HPDE6-E6E7 (cell line): ENCODE measurements around the gene COL19A1.
"Not testable (repeated sequence)": the region's sequence is repeated elsewhere in the genome, so short reads cannot be mapped to it uniquely, and the experiment has no call there.

ENCODE experiments used
- DNase-seq: peaks from one replicate; pipeline ENCODE4 v3.0.0; 2011; ENCODE audit warnings: missing footprints; ENCODE audit errors: extremely low spot score

Gene COL19A1

DNA sequence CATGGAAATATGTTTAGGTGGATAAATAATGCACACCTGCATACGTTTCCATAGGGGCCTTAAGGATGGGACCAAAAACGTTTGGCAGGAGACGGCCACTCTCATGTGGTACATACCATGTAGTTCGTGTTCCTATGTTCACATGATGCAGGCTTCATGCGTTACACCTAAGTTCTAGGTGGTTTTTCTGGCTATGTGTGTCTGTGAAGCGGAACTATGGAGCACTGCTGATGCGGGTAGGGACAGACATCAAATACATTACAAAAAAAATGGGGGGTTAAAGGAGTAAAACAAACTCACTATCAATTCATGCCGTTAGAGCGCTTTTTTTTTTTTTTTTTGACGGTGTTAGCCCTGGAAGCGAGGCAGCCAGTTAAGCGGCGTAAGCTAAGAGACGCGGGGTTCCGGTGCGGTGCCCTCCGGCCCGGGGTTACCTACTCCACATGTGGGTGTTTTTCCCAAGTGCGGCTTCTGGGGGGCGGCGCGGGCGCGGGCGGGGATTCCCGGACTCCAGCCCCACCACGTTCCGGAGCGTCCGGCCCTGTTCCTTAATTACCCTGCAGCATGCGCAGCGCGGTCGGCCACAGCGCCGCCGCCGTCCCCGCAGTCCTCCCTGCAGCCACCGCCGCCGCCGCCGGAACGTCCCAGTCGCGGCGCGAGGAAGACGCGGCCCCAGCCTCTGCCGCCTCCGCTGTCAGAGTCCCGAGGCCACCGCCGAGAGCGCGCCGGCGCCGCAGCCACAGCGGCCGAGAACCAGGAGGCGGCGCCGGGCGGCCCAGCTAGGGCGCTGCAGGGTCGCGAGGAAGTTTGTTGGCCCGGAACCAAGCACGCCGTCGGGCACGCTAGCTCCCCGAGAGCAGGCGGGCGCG lies 648 bp downstream of the COL19A1 start:
- no peak for DNase-seq

DNA sequence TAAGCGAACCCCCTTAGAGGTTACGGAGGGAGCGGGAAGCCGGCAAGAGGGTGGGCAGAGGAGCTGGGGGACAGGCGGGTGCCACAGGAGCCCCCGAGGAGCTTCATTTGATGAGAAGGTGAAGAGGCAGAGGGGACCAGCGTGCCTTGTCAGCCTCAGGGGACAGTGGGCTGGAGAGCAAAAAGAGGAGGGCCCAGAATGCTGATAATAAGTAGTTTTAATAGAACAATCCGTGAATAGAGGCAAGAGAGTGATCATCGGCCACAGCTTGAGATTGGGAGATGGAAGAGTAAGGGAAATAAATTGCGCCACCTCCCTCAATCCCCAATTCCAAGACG lies 1.3 kb downstream of the COL19A1 start:
- DNase-seq, result no peak

DNA sequence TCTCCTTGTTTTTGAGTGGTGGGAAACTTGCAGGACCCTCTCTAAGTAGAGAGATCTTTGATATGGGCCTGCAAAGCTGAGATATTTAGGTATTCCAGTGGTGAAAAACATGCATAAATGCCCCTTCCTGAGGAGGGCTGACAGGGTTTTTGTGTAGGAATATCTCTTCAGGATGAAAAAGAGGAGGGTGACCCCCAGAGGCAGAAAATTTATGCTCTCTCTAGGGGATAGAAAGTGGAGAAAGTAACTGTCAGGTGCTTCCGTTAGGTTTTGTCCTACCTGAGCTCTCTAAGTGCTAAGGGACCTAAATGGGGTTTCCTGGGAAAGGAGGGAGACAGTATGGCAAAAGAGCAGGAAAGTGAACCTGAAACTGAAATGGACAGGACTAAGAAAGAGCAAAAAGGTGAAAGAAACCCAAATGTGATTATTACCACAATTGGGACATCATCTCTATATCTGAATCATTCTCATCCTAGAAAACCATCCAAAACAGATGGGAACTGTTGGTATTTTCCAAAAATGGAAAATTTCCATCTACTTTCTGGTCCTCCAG lies 2.0 kb downstream of the COL19A1 start:
- no peak for DNase-seq

DNA sequence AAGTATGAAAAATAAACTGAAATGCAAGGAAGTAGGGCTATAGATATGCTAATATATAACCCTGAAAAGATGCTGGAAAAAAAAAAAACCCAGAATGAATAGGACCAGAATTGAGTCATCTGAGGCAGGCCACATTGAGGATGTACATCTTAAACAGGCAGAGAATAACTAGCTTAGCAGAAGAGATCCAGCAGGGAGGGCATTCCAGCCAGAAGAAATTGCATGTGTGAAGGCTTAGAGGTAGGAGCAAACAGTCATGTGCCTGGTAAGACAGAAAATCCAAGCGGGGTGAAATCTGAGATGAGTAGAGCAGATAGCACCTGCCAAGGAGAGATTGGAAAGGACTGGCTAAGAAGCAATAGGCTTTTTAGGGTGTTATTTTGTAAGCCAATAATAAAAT lies 2.6 kb downstream of the COL19A1 start:
- DNase-seq, result no peak

DNA sequence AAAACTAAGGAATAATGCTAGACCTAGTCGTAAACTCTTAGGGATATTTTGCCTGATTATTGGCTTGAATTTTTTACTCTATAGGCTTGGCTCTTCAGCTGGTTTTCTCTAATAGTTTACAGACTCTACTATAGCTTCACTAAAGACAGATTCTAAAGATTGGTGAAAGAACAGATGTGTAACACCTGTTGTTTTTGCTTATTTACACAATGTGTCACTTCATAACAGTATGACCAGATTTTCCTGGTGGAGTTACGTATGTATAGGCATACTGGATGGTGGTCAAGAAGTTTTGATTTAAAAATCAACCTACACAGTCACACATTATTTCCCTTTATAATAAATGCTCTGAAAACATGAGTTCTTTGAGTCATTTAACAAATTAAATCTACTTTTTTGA lies 4.8 kb downstream of the COL19A1 start:
- no peak for DNase-seq

DNA sequence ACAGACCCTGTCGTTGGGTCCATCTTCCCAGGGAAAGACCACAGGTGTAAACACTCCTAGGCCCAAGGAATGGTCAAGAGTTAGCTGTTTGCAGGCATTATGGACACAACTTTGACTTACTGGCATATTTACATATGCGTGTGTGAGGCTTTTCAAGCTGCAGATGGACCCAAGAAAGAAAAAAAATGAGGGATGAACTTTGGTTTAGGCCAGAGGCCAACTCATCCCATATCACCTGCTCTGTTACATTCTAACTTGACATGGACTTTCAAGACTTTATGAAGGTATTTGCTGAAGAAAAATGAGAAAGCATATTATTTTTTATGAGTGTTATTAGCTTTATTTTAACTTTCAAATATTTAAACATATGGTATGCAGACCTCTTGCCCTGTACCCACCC lies 6.9 kb downstream of the COL19A1 start:
- DNase-seq, result no peak

DNA sequence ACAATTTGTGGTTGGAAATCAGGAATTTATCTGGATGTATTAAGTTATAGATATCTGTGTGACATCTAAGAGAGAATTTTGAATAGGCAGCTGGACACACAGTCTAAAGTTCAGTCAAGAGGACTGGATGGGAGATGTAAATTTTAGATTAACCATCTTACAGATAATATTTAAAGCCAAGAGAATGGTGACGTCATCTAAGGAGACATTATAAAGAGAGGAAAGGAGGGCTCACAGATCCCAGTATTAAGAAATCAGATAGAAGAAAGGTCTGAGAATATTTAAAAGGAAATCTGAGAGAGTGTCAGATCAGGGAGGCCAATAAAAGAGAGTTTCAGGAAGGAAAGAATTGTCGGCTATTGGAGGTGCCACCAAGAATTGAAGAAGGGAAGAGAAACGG lies 9.4 kb downstream of the COL19A1 start:
- no peak for DNase-seq

DNA sequence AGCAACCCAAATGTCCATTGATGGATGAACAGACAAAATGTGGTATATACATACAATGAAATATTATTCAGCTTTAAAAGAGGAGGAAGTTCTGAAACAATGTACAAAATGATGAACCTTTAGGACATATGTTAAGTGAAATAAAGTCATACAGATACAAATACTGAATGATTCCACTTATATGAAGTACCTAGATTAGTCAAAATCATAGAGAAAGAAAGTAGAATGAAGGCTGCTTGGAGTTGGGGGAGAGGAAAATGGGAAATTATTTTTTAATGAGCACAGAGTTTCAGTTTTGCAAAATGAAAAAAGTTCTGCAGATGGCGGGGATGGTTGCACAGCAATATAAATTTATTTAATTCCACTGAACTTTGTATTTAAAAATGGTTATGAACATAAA lies 12.4 kb downstream of the COL19A1 start:
- DNase-seq, result no peak

DNA sequence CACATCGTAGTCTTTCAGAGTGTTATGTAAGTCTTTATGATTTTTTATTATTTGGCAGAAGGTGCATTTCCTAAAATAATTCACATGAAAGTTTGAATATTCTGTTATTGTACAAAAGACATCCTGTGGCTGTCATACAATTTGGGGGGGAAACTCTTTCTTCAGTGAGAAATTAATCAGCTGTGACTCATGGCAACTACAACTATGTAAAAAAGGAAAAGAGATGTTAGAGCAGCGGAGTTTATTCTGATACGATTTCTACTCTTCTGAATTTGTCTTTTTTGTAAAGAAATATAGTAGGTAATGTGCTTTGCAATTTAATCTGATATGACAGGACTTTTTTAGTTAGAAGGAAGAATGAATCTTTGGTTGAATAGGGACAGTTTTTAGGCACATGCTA lies 14.2 kb downstream of the COL19A1 start:
- DNase-seq, result no peak

DNA sequence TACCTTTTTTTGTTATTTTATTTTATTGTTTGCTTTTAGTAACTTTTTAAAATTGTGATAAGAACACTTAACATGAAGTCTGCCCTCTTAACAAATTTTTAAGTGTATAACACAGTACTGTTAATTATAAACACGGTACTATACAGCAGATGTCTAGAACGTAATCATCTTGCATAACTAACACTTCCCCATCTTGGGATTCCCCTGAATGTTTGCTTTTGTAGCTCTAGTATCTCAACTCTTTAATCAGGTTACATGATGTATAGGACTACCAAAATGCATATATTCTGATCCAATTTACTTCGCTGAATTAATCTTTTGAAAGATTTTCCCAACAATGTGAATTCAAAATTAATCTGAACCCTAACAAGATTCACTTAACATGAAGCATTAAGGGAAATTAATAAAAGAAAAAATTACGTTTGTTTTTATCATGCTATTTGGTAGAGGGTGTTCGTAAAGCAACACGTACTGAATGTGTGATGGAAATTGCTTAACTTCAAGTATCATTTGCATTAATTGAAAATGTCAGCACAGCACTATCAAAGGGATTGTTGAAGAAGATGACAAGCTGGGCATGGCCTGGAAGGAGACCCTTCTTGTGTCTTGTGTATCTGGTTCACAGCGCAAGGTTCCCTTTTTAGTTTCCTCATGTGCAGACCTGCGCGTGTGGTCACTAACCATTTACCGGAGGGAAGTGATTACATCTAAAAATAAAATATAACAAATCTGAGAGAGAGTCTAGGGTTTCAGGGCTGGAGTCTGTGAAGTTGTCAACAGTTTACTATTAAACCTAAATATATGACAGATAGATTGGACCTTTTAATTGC lies 15.2 kb downstream of the COL19A1 start:
- DNase-seq, result no peak

DNA sequence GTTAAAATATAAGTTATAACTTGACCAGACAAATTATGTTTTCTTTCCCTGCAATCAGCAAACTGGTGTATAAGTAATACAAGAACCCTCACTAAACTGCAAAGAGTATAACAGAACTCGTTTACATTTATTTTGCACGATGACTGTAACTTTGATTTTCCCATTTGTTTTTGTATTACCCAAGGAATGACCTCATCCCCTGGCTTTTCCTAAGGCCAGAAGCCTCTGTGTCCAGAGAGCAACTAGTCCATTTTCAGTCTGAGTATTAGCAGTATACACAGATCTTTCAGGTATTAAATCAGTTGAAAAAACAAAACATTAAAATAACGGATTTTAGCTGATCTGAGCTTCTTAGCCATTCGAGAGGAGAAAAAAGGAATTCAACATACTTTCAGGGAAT lies 17.2 kb downstream of the COL19A1 start:
- no peak for DNase-seq

DNA sequence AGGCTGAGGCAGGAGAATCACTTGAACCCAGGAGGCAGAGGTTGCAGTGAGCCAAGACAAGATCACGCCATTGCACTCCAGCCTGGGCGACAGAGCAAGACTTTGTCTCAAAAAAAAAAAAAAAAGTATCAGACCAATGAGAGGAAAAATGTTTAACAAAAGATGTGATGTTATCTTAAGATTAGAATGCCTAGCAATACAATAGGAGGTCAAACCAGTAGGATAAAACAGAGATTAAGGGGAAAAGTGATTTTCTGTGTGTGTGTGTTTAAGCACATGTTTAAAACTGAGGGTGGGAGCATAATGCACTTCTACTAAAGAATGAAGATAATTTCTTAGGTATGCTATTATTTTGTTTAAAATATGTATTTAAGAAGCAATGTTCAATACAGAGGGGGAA lies 17.9 kb downstream of the COL19A1 start:
- no peak for DNase-seq

DNA sequence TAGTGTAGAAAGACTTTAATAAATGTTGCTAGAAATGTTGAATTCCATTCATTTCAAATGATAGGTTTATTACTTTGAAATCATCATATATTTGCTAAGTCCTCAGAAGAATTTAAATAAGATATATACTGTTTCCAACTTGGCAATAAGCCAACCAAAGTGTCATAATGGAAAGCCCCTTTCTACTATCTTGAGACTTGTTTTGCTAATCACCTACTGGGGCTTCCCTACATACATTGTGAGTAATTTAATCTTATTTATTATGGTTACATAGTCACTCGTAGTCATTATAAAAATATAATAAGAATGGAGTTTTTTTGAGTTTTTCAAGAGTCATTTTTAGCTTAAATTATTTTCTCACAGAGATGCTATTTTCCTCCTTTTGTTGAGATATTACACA lies 20.7 kb downstream of the COL19A1 start:
- DNase-seq, result no peak

DNA sequence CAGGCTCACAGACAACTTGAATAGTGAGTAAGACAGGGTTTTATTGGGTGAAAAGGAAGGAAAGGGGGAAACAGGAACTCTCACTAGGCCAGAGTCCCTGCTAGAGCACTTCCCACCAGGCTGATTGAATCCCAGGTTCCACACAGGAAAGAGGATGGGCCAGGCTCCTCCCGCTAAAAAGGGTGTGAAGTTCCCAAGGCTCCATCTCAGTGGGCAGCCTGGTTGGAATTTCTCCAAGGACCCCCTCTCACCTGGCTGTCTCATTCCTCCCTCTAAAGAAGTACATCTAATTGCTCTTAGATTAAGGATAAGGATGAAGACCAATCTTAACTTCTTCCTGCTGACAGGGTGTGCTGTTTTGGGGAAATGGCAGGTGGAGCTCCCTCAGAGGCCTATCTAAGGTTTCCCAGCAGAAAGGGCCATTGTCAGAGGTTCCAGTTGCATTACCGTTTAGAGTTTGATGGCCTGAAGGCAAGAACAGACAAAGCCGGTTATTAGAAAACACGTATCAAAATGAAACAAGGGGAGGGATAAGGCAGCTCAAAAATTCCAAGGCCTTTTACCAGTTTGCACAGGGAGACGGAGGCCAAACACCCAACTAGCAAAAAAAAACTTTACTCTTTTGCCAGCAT lies 21.5 kb downstream of the COL19A1 start:
- no peak for DNase-seq

DNA sequence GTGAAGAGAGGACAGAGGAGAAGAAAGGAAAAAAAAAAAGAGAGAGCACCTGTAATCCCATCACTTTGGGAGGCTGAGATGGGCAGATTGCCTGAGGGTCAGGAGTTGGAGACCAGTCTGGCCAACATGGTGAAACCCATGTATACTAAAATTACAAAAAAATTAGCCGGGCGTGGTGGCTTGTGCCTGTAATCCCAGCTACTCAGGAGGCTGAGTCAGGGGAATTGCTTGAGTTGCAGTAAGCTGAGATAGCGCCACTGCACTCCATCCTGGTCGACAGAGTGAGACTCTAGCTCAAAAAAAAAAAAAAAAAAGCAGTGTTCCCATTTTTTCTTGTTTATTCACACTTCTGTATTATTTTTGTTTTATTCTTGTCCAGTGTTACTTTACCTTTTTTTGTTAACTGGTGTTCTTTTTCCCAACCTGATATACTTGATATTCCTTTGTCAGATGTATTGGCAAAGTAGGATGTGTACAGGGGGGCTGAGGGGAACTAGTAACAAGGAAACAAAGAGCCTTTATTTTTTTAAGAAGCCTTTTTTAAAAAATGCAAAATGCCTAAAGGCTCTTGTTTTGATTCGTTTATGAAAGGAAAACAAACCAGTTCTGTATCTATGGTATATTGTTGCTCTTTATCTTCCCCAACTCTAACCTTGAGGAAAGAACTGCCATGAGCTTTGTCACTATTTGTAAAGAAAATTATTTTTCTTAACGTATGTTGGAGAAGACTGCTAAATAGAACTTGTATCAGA lies 22.3 kb downstream of the COL19A1 start:
- no peak for DNase-seq

DNA sequence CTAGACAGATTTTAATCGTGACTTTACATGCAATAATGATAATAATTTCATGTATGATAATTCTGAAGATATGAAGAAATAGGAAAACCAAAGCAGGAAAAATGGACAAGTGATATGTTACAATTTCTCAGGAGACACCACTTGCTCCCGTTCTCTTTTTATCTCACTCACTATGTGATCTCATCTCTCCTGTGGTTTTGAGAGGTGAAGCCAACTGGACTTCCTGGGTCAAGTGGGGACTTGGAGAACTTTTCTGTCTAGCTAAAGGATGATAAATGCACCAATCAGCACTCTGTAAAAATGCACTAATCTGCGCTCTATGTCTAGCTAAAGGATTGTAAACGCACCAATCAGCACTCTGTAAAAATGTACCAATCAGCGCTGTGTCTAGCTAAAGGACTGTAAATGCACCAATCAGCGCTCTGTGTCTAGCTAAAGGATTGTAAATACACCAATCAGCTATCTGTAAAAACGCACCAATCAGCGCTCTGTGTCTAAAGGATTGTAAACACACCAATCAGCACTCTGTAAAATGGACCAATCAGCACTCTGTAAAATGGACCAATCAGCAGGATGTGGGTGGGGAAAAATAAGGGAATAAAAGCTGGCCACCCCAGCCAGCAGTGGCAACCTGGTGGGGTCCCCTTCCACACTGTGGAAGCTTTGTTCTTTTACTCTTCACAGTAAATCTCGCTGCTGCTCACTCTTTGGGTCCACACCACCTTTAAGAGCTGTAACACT lies 23.0 kb downstream of the COL19A1 start:
- not testable (repeated sequence) for DNase-seq

DNA sequence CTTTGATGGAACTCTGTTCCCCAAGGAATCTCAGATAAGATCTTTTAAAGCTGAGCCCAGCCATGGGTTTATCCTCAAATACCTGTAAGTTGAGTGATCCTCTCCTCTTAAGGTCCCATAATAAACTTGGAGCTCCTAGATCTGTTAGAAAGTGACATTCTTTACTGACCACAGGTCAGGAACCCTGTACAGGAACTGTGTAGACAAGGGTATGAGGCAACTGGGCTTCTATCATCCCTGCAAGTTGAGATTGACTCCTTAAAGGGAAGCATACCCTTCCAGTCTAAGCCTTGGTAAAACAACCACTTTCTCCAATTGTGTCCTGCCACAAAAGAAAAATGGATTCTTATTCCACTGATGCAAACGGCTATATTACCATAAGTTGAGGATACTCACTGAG lies 26.2 kb downstream of the COL19A1 start:
- not testable (repeated sequence) for DNase-seq

DNA sequence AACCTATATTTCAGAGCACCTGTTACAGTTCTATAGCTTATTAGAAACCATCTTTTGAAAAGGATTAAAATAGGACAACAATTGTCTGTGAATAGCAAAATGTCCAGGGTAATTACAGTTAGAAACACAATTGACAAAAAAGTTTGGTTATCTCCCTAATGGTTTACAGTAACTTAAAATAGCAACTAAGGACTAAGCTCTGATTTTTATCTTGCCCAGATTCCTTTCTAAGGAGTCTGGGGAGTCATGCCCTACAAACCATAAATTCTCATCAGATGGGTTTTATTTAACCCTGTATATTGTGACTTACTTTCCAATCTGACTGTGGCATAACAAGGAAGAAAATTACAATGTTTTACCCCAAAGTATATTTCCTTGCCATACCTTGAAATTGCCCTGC lies 26.9 kb downstream of the COL19A1 start:
- not testable (repeated sequence) for DNase-seq

DNA sequence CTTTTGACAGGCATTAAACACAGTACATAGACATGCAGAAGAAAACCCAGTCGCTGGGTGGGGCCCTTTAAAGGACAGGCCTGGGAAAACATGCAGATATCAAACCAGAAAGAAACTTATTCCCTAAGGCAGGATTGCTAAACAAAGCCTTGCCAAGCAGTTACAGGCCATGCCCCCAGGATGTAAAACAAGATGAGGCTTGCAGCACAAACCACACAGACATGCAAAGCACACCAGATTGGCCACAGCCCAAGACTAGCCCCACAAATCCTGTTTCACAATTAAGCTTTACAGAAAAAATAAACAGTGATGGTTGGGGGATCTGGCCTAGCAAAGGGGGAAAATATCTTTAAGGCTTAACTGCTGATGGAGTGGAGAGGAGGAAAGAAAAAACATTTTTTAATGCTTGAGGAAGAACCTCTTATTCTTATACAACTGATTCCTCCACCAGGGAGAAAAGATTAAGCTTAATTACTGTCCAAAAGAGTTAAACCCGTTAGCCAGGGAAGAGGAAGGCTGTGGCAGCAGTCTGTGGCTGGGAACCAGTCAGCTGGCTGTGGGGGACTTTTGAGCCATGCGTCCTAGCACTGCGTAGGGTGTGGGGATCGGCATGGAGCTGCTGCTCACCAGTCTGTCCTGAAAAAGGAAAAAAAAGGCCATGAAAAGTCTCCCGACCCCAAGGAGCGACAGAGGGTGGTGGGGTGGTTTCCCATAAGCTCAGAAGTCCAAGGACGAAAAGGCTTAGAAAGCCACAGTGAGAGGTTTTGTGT lies 28.4 kb downstream of the COL19A1 start:
- peak; percentile 11 for DNase-seq

DNA sequence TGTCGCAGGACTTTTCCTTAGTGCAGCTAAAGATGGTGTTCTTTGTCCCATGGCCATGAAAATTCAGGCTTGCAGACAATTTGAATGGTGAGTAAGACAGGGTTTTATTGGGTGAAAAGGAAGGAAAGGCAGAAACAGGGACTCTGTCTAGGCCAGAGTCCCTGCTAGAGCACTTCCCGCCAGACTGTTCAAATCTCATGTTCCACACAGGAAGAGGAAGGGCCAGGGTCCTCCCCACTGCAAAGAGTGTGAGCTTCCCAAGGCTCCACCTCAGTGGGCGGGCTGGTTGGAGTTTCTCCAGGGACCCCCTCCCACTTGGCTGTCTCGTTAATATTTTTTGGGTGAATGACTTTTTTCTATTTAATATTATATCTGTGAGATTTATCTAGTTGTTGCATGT lies 29.0 kb downstream of the COL19A1 start:
- DNase-seq, result no peak
